HepG2 (cell line): ENCODE measurements around the gene DNAJC18. TPM values are rescaled to one million over a fixed set of nuclear protein-coding genes. Genes with fewer than 3 reads are reported as not detected.

Experiments
- AFF4 ChIP-seq: sonication (generic); formaldehyde crosslinking; IDR thresholded peaks from 2 replicates; pipeline ENCODE4 v1.4.0; 2020; ENCODE audit warnings: missing genetic modification reagents
- DMAP1 ChIP-seq: IDR thresholded peaks from 2 replicates; pipeline ENCODE4 v1.6.1; 2016
- FOXJ3 ChIP-seq: sonication (generic); formaldehyde crosslinking; IDR thresholded peaks from 2 replicates; pipeline ENCODE4 v1.4.0; 2020; ENCODE audit warnings: missing genetic modification reagents, mild to moderate bottlenecking, borderline replicate concordance
- HNRNPH1 ChIP-seq: fragments of 200-400 bp; formaldehyde crosslinking; optimal IDR thresholded peaks from 2 replicates; pipeline ENCODE3; 2017; ENCODE audit warnings: mild to moderate bottlenecking, low read depth, low read length
- IRF9 ChIP-seq: sonication (generic); formaldehyde crosslinking; IDR thresholded peaks from 2 replicates; pipeline ENCODE4 v1.8.0; 2022; ENCODE audit warnings: missing genetic modification reagents, mild to moderate bottlenecking, borderline replicate concordance
- NONO ChIP-seq, 2 experiments: fragments of 450-650 bp in 1 of 2; sonication (generic) in 1 of 2; formaldehyde crosslinking in 1 of 2; IDR thresholded peaks in 1 of 2; conservative IDR thresholded peaks in 1 of 2; 2 replicates each; pipeline versions ENCODE4 v1.6.1 to v1.8.0; 2017 to 2022; ENCODE audit warnings: mild to moderate bottlenecking in 1 of 2, missing genetic modification reagents in 1 of 2, moderate library complexity in 1 of 2
- ZHX2 ChIP-seq, 2 experiments: sonication (generic) in 1 of 2; formaldehyde crosslinking in 1 of 2; IDR thresholded peaks; 2 replicates each; pipeline versions ENCODE4 v1.6.1 to v1.9.0; 2014 to 2022; ENCODE audit warnings: antibody characterized with exemption in 1 of 2, borderline replicate concordance in 1 of 2, inconsistent platforms in 1 of 2, low read depth in 1 of 2, missing genetic modification reagents in 1 of 2
- ZNF646 ChIP-seq: sonication (generic); formaldehyde crosslinking; IDR thresholded peaks from 2 replicates; pipeline ENCODE4 v1.9.0; 2021; ENCODE audit warnings: mild to moderate bottlenecking, missing genetic modification reagents
- polyA plus RNA-seq, 8 experiments: library from polyadenylated mRNA; depleted of rRNA in 3 of 8; stranded (reverse) in 7 of 8; unstranded in 1 of 8; fragments of >200 nt; fragmentation: Illumina TruSeq in 4 of 8; extraction: Trizol in 4 of 8; gene quantifications; 2 replicates each; pipeline versions ENCODE4 v1.2.1 to v1.2.3, GENCODE V29; 2011 to 2016; ENCODE audit warnings: low read depth in 4 of 8, missing spikeins in 1 of 8, mixed read lengths in 1 of 8; ENCODE audit not compliant: insufficient read depth in 1 of 8
- total RNA-seq, 5 experiments: library from RNA; depleted of rRNA; stranded (reverse); fragments of >200 nt; fragmentation: Illumina TruSeq; extraction: Trizol; gene quantifications; 2 replicates each; pipeline ENCODE4 v1.2.3, GENCODE V29; 2016; ENCODE audit warnings: low read depth in 1 of 5

Gene DNAJC18
- total and polyA plus RNA-seq, 2 of the 13 experiments (the other 11 are each of a cell fraction or from before 2014, with no cell fraction given): 6.5 to 6.6 TPM

- no peak for TF ChIP-seq ZNF646 (CRISPR knock-in tag)
- TF ChIP-seq HNRNPH1: no peak
- no peak for TF ChIP-seq AFF4 (CRISPR knock-in tag)
- no peak for TF ChIP-seq FOXJ3 (CRISPR knock-in tag)
- peak; percentile 82 for TF ChIP-seq ZHX2 (IDR thresholded peaks at IDR 0.05; ENCODE audit: low read depth)
- no peak for TF ChIP-seq ZHX2 (CRISPR knock-in tag; IDR thresholded peaks at IDR 0.05; ENCODE audit: borderline replicate concordance)
- TF ChIP-seq IRF9: peak; percentile 28; the same call in 1 of the 2 replicates
- peak; percentile 86 for TF ChIP-seq DMAP1
- no peak for TF ChIP-seq NONO (IDR thresholded peaks at IDR 0.05)
- 0 out of 2 replicates have a peak, but pooled peaks have one; percentile 67 for TF ChIP-seq NONO (CRISPR knock-in tag; conservative IDR thresholded peaks at IDR 0.05)
These were observed at the start of gene DNAJC18 (continued) for GRCh38 chr5:139439013-139439903.
